HEK293 (cell line): ENCODE measurements around the gene KCNQ2.

ENCODE experiments used
- RBAK ChIP-seq: fragments of 450-650 bp; formaldehyde crosslinking; IDR thresholded peaks from 2 replicates; pipeline ENCODE4 v1.5.1; 2016; ENCODE audit warnings: missing biosample characterization, missing genetic modification characterization
- ZNF704 ChIP-seq: fragments of 450-650 bp; formaldehyde crosslinking; IDR thresholded peaks from 2 replicates; pipeline ENCODE4 v1.5.1; 2016; ENCODE audit warnings: missing biosample characterization, missing genetic modification characterization
- TF ChIP-seq, protein P1 (sequence below): fragments of 450-650 bp; formaldehyde crosslinking; IDR thresholded peaks from 2 replicates; pipeline ENCODE4 v1.5.1; 2016; ENCODE audit warnings: missing biosample characterization, missing genetic modification characterization

- TF ChIP-seq, protein P1, sequence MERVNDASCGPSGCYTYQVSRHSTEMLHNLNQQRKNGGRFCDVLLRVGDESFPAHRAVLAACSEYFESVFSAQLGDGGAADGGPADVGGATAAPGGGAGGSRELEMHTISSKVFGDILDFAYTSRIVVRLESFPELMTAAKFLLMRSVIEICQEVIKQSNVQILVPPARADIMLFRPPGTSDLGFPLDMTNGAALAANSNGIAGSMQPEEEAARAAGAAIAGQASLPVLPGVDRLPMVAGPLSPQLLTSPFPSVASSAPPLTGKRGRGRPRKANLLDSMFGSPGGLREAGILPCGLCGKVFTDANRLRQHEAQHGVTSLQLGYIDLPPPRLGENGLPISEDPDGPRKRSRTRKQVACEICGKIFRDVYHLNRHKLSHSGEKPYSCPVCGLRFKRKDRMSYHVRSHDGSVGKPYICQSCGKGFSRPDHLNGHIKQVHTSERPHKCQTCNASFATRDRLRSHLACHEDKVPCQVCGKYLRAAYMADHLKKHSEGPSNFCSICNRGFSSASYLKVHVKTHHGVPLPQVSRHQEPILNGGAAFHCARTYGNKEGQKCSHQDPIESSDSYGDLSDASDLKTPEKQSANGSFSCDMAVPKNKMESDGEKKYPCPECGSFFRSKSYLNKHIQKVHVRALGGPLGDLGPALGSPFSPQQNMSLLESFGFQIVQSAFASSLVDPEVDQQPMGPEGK (tag by site-specific recombination), result no peak
- no peak for TF ChIP-seq RBAK
- TF ChIP-seq ZNF704 (tag by site-specific recombination), result no peak
Observed at GRCh38 chr20:63521602-63522001, 49.1 kb upstream of the KCNQ2 start.
